ENCODE results near the gene KLHL29.

Gene KLHL29

DNA sequence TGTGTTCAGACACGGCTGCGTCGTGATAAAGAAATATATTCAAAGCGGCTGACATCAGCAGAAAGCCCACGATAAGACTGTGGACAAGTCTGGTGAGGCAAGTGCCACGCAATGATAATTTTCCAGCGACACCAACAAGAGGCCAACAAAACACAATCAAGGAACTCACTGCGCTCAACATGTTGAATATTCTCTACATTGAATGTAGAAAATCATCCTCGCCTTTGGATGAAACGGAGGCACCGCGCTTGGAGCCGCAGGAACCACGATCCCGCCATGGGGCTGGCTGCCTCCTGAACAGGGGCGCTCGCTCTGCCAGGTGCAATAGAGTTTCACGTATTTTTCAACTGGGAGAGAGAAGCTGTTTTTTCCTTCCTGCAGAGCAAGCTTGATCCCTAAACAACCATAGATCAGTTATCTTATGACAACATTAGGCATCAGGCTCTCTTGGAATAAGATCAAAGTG lies 321.7 kb downstream of the KLHL29 start:
- DNase-seq (ENCODE audit: low spot score), result no peak
- no peak overlapping the region for H3K27ac ChIP-seq
- ChIA-PET POLR2A (ENCODE audit: low non-redundant PET) (no interaction called here), CTCF (no interaction called here)
- TF ChIP-seq, protein P1, sequence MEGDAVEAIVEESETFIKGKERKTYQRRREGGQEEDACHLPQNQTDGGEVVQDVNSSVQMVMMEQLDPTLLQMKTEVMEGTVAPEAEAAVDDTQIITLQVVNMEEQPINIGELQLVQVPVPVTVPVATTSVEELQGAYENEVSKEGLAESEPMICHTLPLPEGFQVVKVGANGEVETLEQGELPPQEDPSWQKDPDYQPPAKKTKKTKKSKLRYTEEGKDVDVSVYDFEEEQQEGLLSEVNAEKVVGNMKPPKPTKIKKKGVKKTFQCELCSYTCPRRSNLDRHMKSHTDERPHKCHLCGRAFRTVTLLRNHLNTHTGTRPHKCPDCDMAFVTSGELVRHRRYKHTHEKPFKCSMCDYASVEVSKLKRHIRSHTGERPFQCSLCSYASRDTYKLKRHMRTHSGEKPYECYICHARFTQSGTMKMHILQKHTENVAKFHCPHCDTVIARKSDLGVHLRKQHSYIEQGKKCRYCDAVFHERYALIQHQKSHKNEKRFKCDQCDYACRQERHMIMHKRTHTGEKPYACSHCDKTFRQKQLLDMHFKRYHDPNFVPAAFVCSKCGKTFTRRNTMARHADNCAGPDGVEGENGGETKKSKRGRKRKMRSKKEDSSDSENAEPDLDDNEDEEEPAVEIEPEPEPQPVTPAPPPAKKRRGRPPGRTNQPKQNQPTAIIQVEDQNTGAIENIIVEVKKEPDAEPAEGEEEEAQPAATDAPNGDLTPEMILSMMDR (conservative IDR thresholded peaks at IDR 0.05; ENCODE audit: low read depth), result no peak

DNA sequence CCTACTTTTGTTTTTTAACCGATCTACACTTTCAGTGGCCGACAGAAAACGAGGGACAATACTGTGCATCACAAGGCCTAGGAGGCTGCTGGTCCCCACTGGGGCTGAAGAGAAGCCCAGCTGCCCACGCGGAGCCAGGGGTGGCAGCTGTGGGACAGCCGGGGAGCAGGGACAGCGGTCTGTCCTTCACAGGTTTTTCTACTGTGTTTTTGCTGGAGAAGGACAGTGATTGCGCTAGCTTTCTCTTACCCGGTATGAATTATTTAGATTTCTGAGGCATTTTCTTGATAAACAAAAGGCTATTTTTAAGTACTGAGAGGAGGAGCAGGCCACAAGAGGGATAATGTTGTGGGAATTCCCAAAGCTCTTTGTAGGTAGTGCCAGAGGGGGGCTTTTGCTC lies 322.1 kb downstream of the KLHL29 start:
- TF ChIP-seq, protein P1 (conservative IDR thresholded peaks at IDR 0.05; ENCODE audit: low read depth), result no peak
- H3K27ac ChIP-seq, result no peak overlapping the region
- ChIA-PET CTCF (no interaction called here), POLR2A (ENCODE audit: low non-redundant PET) (interaction anchor here (0.6 kb wide), 1 partner anchor 165 kb away, joined by 3 read pairs; no protein-coding TSS in a partner anchor)
- DNase-seq (ENCODE audit: low spot score), result no peak

DNA sequence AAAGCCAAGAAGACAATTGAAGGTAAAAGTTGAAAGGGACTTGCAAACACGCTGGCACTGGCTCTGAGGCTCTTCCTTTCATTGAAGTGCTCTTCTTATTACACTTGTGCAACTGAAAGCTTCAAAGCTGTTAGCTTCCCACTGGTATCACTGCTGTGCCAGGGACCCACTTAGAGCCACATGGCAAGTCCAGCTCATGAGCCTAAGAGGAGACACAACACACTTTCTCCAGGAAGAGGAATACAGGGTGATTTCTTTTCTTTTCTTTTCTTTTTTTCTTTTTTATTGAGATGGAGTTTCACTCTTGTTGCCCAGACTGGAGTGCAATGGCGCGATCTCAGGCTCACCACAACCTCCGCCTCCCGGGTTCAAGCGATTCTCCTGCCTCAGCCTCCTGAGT lies 323.8 kb downstream of the KLHL29 start:
- DNase-seq (ENCODE audit: low spot score), result no peak
- CTCF ChIA-PET, result interaction anchor here (0.6 kb wide), 1 partner anchor 9 kb away, joined by 3 read pairs; no protein-coding TSS in a partner anchor
- POLR2A ChIA-PET (ENCODE audit: low non-redundant PET), result no interaction called here
- TF ChIP-seq, protein P1 (conservative IDR thresholded peaks at IDR 0.05; ENCODE audit: low read depth), result no peak
- H3K27ac ChIP-seq, result no peak overlapping the region

GRCh38 chr2:23709311-23709710 lies 324.3 kb downstream of the KLHL29 start:
- TF ChIP-seq, protein P1 (conservative IDR thresholded peaks at IDR 0.05; ENCODE audit: low read depth), result no peak
- CTCF ChIA-PET, result interaction anchor here (0.6 to 0.7 kb wide), 2 partner anchors 10 to 1244 kb away, joined by 3 read pairs; no protein-coding TSS in a partner anchor
- POLR2A ChIA-PET (ENCODE audit: low non-redundant PET), result no interaction called here
- no peak for DNase-seq (ENCODE audit: low spot score)
- H3K27ac ChIP-seq, result no peak overlapping the region

GRCh38 chr2:23711979-23712755 lies 327.2 kb downstream of the KLHL29 start:
- no peak for DNase-seq (ENCODE audit: low spot score)
- no peak overlapping the region for H3K27ac ChIP-seq
- TF ChIP-seq, protein P1 (conservative IDR thresholded peaks at IDR 0.05; ENCODE audit: low read depth), result no peak
- ChIA-PET CTCF (no interaction called here), POLR2A (ENCODE audit: low non-redundant PET) (no interaction called here)

DNA sequence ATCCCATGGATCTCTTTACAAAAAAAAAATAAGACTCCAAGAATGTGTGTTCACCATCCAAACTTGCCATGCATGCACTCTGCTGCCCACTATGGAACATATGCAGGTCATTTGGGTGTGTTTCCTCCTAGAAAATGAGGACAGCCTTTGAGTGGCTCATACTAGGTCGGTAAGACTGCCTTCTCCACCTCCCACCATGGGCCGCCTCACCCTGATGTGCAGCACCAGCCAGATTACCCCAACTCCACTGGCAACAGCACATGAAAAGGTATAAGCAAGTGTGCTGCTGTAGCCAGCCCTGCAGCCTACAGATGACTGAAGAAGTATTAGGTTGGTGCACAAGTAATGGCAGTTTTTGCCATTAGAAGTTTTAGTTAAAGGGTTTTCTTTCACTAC lies 327.8 kb downstream of the KLHL29 start:
- H3K27ac ChIP-seq, result no peak overlapping the region
- ChIA-PET CTCF (no interaction called here), POLR2A (ENCODE audit: low non-redundant PET) (no interaction called here)
- TF ChIP-seq, protein P1 (conservative IDR thresholded peaks at IDR 0.05; ENCODE audit: low read depth), result no peak
- DNase-seq (ENCODE audit: low spot score), result no peak

All from RWPE1 (cell line).